ENCODE results near the gene HBS1L.

DNA sequence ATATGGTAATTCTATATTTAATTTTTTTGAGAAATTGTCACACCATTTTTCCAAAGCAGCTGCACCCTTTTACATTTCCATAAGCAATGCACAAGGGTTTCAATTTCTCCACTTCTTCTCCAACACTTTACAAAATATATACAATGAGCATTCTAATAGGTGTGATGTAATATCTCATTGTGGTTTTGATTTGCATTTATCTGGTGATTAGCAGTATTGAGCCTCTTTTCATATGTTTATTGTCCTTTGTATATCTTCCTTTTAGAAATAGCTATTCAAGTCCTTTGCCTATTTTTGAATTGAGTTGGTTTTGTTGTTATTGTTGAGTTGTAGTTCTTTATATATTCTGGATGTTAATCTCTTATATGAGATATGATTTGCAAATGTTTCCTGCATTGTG lies 47.6 kb upstream of the HBS1L start:
- no peak for TF ChIP-seq EZH2 (IDR thresholded peaks at IDR 0.05; ENCODE audit: borderline replicate concordance, low read depth, low read length, severe bottlenecking)
- TF ChIP-seq, protein P1, sequence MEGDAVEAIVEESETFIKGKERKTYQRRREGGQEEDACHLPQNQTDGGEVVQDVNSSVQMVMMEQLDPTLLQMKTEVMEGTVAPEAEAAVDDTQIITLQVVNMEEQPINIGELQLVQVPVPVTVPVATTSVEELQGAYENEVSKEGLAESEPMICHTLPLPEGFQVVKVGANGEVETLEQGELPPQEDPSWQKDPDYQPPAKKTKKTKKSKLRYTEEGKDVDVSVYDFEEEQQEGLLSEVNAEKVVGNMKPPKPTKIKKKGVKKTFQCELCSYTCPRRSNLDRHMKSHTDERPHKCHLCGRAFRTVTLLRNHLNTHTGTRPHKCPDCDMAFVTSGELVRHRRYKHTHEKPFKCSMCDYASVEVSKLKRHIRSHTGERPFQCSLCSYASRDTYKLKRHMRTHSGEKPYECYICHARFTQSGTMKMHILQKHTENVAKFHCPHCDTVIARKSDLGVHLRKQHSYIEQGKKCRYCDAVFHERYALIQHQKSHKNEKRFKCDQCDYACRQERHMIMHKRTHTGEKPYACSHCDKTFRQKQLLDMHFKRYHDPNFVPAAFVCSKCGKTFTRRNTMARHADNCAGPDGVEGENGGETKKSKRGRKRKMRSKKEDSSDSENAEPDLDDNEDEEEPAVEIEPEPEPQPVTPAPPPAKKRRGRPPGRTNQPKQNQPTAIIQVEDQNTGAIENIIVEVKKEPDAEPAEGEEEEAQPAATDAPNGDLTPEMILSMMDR (IDR thresholded peaks at IDR 0.05; ENCODE audit: borderline replicate concordance, extremely low read depth, low read length, poor library complexity, severe bottlenecking), result no peak

Data from DND-41 (cell line).